ENCODE data around the gene KATNB1. TPM values are rescaled to one million over a fixed set of nuclear protein-coding genes. Genes with fewer than 3 reads are reported as not detected.
"Not testable (repeated sequence)": the region's sequence is repeated elsewhere in the genome, so short reads cannot be mapped to it uniquely, and the experiment has no call there.

KATNB1 gene
- total RNA-seq, 1 donor from 2014 or later, result 34.7 TPM

GRCh38 chr16:57743886-57744641 lies 8.5 kb downstream of the KATNB1 start:
- DNase-seq (ENCODE audit: low read depth), result no peak

GRCh38 chr16:57744642-57744903 lies 9.0 kb downstream of the KATNB1 start:
- DNase-seq (ENCODE audit: low read depth), result no peak
- no peak overlapping the region for H3K4me3 ChIP-seq (ENCODE audit: low read depth, low read length)
- TF ChIP-seq CTCF (conservative IDR thresholded peaks at IDR 0.05; ENCODE audit: low read depth, low read length), result no peak

More at GRCh38 chr16:57743886-57744641, 8.5 kb downstream of the KATNB1 start:
- no peak for TF ChIP-seq CTCF (conservative IDR thresholded peaks at IDR 0.05; ENCODE audit: low read depth, low read length)
- H3K4me3 ChIP-seq (ENCODE audit: low read depth, low read length), result no peak overlapping the region

GRCh38 chr16:57745768-57746167 lies 10.2 kb downstream of the KATNB1 start:
- H3K4me3 ChIP-seq (ENCODE audit: low read depth, low read length), result no peak overlapping the region
- TF ChIP-seq CTCF (conservative IDR thresholded peaks at IDR 0.05; ENCODE audit: low read depth, low read length), result no peak
- DNase-seq (ENCODE audit: low read depth), result no peak

- not testable (repeated sequence) for H3K4me3 ChIP-seq (ENCODE audit: low read depth, low read length); DNase-seq (ENCODE audit: low read depth)
Measured at GRCh38 chr16:57746316-57746715, 10.7 kb downstream of the KATNB1 start.

- DNase-seq (ENCODE audit: low read depth), result no peak
- no peak for TF ChIP-seq CTCF (conservative IDR thresholded peaks at IDR 0.05; ENCODE audit: low read depth, low read length)
- no peak overlapping the region for H3K4me3 ChIP-seq (ENCODE audit: low read depth, low read length)
Measured at GRCh38 chr16:57747091-57747490, 11.5 kb downstream of the KATNB1 start.

GRCh38 chr16:57747496-57747895 lies 11.9 kb downstream of the KATNB1 start:
- DNase-seq (ENCODE audit: low read depth), result no peak
- H3K4me3 ChIP-seq (ENCODE audit: low read depth, low read length), result no peak overlapping the region
- no peak for TF ChIP-seq CTCF (conservative IDR thresholded peaks at IDR 0.05; ENCODE audit: low read depth, low read length)

- no peak overlapping the region for H3K4me3 ChIP-seq (ENCODE audit: low read depth, low read length)
- no peak for TF ChIP-seq CTCF (conservative IDR thresholded peaks at IDR 0.05; ENCODE audit: low read depth, low read length)
- no peak for DNase-seq (ENCODE audit: low read depth)
Measured at GRCh38 chr16:57747996-57748395, 12.4 kb downstream of the KATNB1 start.

All from epithelial cell of proximal tubule (primary cell).